ENCODE measurements around the gene BRD7.

DNA sequence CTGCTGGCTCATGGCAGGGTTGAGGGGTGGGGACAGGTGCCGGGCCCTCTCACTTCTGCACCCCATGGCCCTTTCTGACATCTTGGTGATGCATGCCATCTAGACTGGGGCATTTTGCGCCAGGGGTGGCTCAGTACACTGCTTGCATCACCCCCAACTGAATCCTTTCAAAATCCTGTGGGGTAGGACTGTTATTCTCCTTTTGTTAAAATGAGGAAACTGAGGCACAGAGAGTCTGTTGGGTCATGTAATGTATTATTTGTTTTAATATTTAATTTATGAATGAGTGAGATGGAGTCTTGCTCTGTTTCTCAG lies 92.5 kb downstream of the BRD7 start:
- no peak for TF ChIP-seq POLR2A (IDR thresholded peaks at IDR 0.05)
- TF ChIP-seq, protein P1, sequence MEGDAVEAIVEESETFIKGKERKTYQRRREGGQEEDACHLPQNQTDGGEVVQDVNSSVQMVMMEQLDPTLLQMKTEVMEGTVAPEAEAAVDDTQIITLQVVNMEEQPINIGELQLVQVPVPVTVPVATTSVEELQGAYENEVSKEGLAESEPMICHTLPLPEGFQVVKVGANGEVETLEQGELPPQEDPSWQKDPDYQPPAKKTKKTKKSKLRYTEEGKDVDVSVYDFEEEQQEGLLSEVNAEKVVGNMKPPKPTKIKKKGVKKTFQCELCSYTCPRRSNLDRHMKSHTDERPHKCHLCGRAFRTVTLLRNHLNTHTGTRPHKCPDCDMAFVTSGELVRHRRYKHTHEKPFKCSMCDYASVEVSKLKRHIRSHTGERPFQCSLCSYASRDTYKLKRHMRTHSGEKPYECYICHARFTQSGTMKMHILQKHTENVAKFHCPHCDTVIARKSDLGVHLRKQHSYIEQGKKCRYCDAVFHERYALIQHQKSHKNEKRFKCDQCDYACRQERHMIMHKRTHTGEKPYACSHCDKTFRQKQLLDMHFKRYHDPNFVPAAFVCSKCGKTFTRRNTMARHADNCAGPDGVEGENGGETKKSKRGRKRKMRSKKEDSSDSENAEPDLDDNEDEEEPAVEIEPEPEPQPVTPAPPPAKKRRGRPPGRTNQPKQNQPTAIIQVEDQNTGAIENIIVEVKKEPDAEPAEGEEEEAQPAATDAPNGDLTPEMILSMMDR (IDR thresholded peaks at IDR 0.05): no peak

Data from right lobe of liver (tissue), 4 donors.